ENCODE measurements around the gene CSRP3. TPM values are rescaled to one million over a fixed set of nuclear protein-coding genes. Genes with fewer than 3 reads are reported as not detected.
A peak's percentile ranks its signal among the peaks of the same experiment; 100 is the strongest.

Gene CSRP3
- total RNA-seq, 6 experiments from 2014 or later = 0.22 to 0.81 TPM; not detected in 4

DNA sequence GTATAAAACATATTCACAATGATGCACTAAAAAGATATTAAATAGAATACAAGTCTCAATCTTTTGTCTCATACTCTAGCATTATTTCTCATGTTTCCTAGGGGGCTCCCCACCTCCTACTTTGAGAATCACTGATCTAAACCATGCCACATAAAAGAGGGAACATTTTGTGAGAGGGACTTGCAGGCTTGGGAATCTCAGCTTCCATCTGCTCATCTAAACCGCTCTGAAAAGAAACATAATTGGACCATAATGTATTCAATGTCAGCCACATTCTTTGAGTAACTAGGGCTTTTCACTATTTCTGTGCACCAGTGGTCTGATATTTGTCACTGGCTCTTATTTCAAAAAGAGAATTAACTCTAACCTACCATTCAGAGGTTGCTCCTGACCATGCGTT, 6.4 kb upstream of the CSRP3 start:
- H3K36me3 ChIP-seq = no peaks in the 10 kb centered on the region
- no peaks in the 10 kb centered on the region for H3K9me3 ChIP-seq
- no peak for TF ChIP-seq POLR2A (IDR thresholded peaks at IDR 0.05)
- TF ChIP-seq, protein P1, sequence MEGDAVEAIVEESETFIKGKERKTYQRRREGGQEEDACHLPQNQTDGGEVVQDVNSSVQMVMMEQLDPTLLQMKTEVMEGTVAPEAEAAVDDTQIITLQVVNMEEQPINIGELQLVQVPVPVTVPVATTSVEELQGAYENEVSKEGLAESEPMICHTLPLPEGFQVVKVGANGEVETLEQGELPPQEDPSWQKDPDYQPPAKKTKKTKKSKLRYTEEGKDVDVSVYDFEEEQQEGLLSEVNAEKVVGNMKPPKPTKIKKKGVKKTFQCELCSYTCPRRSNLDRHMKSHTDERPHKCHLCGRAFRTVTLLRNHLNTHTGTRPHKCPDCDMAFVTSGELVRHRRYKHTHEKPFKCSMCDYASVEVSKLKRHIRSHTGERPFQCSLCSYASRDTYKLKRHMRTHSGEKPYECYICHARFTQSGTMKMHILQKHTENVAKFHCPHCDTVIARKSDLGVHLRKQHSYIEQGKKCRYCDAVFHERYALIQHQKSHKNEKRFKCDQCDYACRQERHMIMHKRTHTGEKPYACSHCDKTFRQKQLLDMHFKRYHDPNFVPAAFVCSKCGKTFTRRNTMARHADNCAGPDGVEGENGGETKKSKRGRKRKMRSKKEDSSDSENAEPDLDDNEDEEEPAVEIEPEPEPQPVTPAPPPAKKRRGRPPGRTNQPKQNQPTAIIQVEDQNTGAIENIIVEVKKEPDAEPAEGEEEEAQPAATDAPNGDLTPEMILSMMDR (IDR thresholded peaks at IDR 0.05) = no peak
- no peak for DNase-seq
- WGBS (ENCODE audit: insufficient coverage, low coverage, low lambda C conversion rate, missing lambda C conversion rate) = 86% methylated on average over 2 of the region's 2 CpGs
- intact Hi-C loops (cut with DNase I) = no loop called here
- ATAC-seq = no peak
- H3K4me3 ChIP-seq = no peak overlapping the region
- H3K27me3 ChIP-seq = no peaks in the 10 kb centered on the region
- no peak overlapping the region for H3K27ac ChIP-seq
- H3K4me1 ChIP-seq = no peaks in the 10 kb centered on the region

DNA sequence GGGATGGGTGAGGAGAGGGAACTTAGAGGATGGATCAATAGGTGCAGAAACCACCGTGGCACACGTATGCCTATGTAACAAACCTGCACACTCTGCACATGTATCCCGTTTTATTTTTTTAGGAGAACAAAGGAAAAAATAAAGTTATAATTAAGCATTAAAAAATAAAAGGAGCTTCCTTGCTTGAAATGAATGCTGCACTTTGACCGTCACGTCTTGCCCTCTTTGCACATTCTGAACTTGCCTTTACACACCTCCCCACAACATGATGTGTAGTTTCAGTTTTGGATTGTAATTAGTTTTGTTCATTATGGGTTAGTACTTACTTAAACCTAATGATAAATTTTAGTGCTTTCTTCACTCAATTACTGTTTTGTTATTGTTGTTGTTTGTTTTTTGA, 3.1 kb upstream of the CSRP3 start:
- 68% methylated on average over 5 of the region's 5 CpGs for WGBS (ENCODE audit: insufficient coverage, low coverage, low lambda C conversion rate, missing lambda C conversion rate)

DNA sequence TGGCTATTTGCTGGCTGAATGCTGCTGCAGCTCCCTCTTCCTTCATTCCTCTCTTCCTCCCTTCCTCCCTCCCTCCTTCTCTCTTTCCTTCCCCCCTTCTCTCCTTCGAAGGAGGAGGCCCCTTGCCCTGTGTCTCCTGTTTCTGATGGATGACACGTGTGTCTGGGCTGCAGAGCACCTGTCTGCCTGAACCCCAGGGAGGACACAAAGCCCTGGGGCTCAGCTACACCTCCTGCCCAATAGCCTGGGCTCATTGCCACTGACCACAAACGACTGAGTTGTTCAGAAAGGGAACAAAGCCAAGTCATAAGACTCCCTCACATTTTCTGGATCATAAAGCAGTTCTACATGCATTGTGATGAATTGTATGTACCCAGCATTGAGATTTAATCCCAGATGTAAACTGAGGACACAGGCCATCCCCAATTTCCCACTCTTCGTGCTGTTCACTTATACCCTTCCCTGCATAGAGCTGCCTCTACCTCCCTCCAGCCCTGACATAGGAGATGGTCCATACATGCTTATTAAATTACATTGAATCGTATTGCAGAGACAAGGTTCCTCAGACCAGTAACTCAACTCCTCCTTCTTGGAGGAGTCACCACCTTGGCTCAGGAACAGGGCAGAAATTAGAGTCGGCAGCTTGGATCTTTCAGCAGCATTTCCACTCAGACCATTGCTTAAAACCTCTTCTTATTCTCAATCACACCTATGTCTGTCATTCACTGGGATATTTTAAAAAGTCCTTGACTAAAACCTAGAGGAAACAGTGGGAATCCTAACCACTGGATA, 1.2 kb downstream of the CSRP3 start:
- DNase-seq (no peak), ATAC-seq (peak in 2 of 4 donors; percentile 36 to 63)
- intact Hi-C loops (cut with DNase I) = no loop called here
- H3K36me3 ChIP-seq = no peaks in the 10 kb centered on the region
- TF ChIP-seq POLR2A (IDR thresholded peaks at IDR 0.05) = no peak
- TF ChIP-seq, protein P1 (IDR thresholded peaks at IDR 0.05) = no peak
- no peak overlapping the region for H3K27ac ChIP-seq
- 26% methylated on average over 6 of the region's 6 CpGs for WGBS (ENCODE audit: insufficient coverage, low coverage, low lambda C conversion rate, missing lambda C conversion rate)
- no peaks in the 10 kb centered on the region for H3K9me3 ChIP-seq
- no peaks in the 10 kb centered on the region for H3K27me3 ChIP-seq
- H3K4me1 ChIP-seq = no peaks in the 10 kb centered on the region
- no peak overlapping the region for H3K4me3 ChIP-seq

More for the DNA sequence above, 3.1 kb upstream of the CSRP3 start:
- Histone ChIP-seq H3K27ac (no peak overlapping the region), H3K4me1 (no peaks in the 10 kb centered on the region), H3K4me3 (no peak overlapping the region), H3K27me3 (no peaks in the 10 kb centered on the region), H3K9me3 (no peaks in the 10 kb centered on the region), H3K36me3 (no peaks in the 10 kb centered on the region)
- ATAC-seq = no peak
- TF ChIP-seq, protein P1 (IDR thresholded peaks at IDR 0.05) = no peak
- intact Hi-C loops (cut with DNase I) = no loop called here
- DNase-seq = no peak

DNA sequence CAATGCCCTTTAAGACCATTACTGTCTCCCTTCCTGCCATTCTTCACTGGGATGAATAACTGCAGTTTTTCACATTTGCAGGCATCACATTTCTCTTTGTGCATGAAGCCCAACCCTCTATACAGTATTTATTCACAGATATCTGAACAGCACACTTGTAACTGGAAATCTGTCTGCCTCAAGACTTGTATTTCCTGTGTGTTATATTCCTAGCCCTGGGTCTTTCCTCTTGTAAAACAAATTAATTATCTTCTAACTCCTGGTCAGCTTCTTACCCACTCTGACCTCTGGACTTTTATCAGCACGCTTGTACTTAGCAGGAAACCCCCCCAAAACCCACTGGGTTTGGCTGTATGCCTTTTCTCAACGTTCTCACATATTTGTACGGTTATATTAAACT, 2.0 kb downstream of the CSRP3 start:
- DNase-seq (no peak), ATAC-seq (peak; percentile 20 to 84 (median 49))
- Histone ChIP-seq H3K9me3 (no peaks in the 10 kb centered on the region), H3K36me3 (no peaks in the 10 kb centered on the region), H3K4me1 (no peaks in the 10 kb centered on the region), H3K27me3 (no peaks in the 10 kb centered on the region), H3K27ac (no peak overlapping the region), H3K4me3 (no peak overlapping the region)
- intact Hi-C loops (cut with DNase I) = no loop called here
- WGBS (ENCODE audit: insufficient coverage, low coverage, low lambda C conversion rate, missing lambda C conversion rate) = 14% methylated on average over 3 of the region's 3 CpGs
- TF ChIP-seq, protein P1 (IDR thresholded peaks at IDR 0.05) = no peak
- no peak for TF ChIP-seq POLR2A (IDR thresholded peaks at IDR 0.05)

All from right lobe of liver (tissue), 6 donors.